GM21447 (cell line): Measurements from ENCODE around the gene MDFIC2.
"Not testable (repeated sequence)": the region's sequence is repeated elsewhere in the genome, so short reads cannot be mapped to it uniquely, and the experiment has no call there.

Source experiments
- ATAC-seq: cut with Tn5 transposase; IDR thresholded peaks from one replicate; pipeline ENCODE4 v1.9.1; 2021; ENCODE audit not compliant: unreplicated experiment

MDFIC2 gene

GRCh38 chr3:70261283-70261682 lies 51.2 kb downstream of the MDFIC2 start:
- no peak for ATAC-seq

DNA sequence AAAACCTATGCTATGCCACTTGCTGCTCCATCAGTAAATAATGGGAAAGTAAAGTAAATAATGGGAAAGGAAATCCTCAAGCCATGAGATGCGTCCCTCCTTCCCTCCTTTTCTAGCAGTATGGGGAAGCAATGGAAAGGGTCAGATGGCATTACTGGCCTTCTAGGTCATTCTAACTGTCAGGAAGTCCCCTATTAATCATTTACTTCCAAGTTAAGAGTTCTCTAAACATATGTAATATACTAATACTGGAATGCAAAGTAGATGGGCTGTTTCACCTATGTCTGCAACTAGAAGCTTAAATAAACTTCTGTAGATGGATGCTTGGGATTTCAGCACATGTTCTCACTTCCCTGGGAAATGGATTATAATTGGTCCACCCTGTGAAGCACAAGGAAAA lies 55.9 kb downstream of the MDFIC2 start:
- no peak for ATAC-seq

- no peak for ATAC-seq
Observed at GRCh38 chr3:70250492-70250891, 61.9 kb downstream of the MDFIC2 start.

GRCh38 chr3:70249509-70250160 lies 62.8 kb downstream of the MDFIC2 start:
- no peak for ATAC-seq

DNA sequence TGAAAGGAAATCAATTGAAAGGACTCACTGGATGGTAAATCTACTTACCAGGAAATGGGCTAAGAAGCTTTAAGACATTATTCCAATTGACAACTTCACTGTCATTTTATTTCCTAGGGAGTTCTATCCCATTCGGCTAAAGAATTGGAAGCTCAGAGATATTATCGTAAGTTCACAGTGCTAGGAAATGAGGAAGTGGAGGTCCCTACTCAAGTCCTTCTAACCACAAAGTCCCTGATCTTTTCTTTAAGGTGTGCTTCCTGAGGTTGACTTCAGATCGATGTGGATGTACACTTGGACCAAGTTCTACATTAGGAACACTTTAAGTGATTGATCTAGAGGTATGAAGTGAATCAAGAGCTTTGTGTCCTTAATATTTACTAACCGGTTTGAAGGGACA lies 63.6 kb downstream of the MDFIC2 start:
- no peak for ATAC-seq

DNA sequence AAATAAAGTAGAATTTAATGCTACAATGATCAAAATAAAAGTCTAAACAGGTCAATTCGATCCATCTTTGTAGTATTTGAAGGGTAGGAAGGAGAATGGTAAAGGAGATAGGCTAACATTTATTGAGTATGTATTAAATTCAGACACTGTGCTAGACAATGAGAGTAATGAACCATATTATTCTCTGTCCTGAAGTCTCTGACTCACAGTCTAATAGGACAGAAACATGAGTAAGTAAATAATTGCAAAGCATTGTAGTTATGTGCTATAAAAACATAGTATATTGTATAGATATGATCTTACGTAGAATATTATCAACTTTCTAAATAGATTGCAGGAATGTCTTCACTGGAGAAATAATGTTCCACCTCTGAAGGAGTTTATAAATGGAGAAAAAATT lies 64.5 kb downstream of the MDFIC2 start:
- no peak for ATAC-seq

GRCh38 chr3:70245746-70246525 lies 66.5 kb downstream of the MDFIC2 start:
- no peak for ATAC-seq

GRCh38 chr3:70244422-70244821 lies 68.0 kb downstream of the MDFIC2 start:
- ATAC-seq = no peak

DNA sequence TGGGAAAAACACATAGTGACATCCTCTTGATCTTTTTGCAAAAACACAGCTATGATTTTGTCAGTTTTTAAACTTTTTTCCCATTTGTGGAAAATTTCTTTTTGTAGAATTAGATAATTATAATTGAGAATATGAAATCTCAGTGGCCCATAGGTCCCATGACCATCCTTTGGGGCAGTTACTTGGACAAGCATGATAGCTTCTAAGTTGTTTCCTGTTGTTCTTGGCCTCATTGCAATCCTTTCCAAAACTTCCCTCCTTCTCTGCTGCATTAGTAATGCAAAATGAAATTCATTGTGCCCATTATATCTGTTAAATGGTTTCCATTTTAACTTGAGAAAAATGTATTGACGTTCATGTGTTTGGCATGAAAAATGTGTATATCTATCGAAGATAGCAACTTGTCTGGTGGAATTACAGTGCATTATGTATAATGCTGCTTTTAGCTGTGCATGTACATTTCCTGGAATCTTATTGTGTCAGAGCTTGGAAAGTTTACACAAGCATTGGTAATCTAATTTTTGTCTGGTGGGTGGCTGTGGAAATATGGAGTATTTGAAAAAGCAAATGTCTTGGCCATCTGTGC lies 70.0 kb downstream of the MDFIC2 start:
- ATAC-seq = no peak

DNA sequence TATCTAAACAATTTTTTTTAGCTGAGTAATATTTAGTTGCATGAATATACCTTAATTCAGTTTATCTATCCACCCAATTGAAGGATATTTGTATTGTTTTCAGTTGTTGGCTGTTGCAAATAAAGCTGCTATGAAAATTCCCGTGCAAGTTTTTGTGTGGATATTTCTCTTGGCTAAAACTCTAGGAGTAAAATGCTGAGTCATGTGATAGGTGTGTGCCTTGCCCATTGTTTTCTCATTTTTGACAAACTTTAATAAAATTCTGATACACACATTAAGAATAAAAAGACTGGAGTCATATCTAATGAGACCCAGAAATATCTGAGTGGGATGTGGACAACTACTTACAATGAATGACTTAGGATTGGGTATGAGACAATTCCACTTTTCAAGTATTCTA lies 78.6 kb downstream of the MDFIC2 start:
- no peak for ATAC-seq

GRCh38 chr3:70233112-70233511 lies 79.3 kb downstream of the MDFIC2 start:
- ATAC-seq = no peak

DNA sequence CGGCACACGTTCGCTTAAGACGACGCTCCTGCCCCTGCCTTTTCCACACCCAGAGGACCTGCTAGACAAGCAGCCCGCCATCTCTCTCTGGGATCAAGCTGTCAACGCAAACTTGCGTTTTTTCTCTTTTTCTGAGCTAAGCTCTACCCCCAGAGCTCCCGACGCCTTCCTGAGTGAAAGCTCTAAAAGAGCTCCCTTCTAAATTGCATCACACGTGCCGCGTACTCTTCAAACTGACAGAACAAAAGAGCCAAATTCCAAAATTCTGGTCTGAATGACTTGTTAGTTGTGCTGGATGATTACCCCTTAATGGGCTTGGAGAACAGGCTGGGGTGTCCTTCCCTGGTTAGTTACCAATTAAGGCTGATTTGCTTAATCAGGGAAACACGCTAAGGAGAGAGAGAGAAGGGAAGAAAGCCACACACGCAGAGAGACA lies 81.2 kb downstream of the MDFIC2 start:
- no peak for ATAC-seq

- ATAC-seq = no peak
Observed at GRCh38 chr3:70227437-70227836, 85.0 kb downstream of the MDFIC2 start.

DNA sequence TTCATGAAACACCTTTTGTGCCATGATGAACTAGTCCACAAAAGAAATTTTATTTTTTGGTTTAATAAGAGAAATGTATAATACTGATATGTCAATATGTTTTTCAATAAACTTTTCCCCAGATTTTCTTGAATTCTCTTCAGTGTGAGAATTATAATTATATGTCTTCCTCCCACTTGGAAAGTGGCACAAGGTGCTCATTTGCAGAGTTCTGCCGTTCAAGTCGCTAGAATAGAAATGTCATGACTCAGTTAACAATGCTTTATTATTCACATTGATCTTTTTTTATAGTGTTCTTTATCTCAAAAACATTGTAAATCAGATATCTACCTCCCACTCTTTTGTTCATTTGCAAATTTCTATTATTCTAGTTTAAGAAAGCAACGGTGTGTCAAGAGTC lies 87.3 kb downstream of the MDFIC2 start:
- ATAC-seq = no peak

GRCh38 chr3:70224337-70224736 lies 88.1 kb downstream of the MDFIC2 start:
- ATAC-seq = no peak

DNA sequence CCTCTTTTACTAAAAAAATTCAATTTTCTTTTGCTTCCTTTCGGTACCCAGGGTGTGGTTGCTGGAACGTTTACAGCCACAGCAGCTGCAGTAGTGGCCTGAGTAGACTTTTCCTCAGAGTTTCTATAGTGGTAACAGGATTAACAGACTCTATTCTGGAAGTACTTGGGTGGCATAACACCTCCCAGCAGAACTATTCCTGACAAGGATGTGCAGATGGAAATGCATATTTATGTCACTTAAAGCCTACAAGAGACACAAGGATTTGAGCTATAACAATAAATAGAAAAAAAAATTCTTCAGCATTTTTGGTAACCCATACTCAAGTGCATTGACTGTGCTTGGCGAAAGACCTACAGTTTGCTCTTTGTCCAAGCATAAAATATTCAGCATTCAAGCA lies 94.0 kb downstream of the MDFIC2 start:
- no peak for ATAC-seq

- ATAC-seq = not testable (repeated sequence)
Observed at GRCh38 chr3:70211274-70211673, 101.2 kb downstream of the MDFIC2 start.

- no peak for ATAC-seq
Observed at GRCh38 chr3:70201975-70202374, 110.5 kb downstream of the MDFIC2 start.

DNA sequence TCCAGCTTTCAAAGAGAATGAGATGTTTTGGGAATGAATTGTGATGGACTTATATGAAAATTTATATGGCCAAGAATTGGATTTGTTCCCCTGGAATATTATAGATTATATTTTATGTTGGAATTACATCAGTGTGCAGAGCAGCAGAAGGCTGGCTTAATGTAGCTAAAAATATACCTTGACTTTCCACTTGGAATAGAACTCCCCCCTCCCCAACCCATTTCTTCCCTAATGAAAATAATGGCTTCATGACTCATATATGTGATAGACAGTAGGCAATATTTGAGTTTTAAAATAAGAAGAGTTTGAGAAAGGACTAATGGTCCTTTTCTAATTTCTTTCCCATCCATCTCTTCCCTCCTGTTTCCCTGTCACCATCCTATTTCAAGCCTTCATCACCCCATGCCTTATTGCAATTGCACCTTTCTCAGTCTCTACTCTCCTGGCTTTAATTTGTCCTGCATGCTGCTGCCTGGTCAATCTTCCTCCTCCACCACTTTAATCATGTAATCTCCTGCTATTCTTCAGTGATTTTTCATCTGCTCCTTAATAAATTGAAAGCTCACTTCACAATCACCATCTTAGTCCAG lies 122.5 kb downstream of the MDFIC2 start:
- no peak for ATAC-seq

- ATAC-seq = no peak
Observed at GRCh38 chr3:70186221-70186620, 126.2 kb downstream of the MDFIC2 start.

DNA sequence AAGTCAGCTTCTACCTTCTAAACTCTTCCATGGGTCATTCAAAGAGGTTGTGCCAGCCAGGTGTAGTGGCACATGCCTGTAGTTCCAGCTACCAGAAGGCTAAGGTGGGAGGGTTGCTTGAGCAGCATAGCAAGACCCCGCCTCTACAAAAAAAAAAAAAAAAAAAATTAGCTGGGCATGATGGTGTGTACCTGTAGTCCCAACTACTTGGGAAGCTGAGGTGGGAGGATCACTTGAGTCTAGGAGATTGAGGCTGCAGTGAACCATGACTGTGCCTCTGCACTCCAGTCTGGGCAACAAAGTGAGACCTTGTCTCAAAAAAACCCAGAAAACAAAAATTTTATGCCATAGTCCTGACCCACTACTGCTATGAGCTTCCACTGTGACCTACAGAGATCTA lies 126.8 kb downstream of the MDFIC2 start:
- no peak for ATAC-seq
